Peyer's patch (tissue), 4 donors: Measurements from ENCODE around the gene FCN1.

ENCODE experiments used
- CTCF ChIP-seq, 6 experiments: fragments of 450-650 bp in 4 of 6; fragments of 200-600 bp in 2 of 6; sonication (generic) in 1 of 6; IDR thresholded peaks; one replicate each; pipeline ENCODE4 v1.5.1; 2017 to 2019; ENCODE audit warnings: antibody characterized with exemption in 6 of 6, mild to moderate bottlenecking in 3 of 6, moderate library complexity in 1 of 6
- POLR2A ChIP-seq, 2 donors: fragments of 450-650 bp; IDR thresholded peaks; one replicate each; pipeline ENCODE4 v1.5.1; 2017; ENCODE audit warnings: antibody characterized with exemption in 2 of 2, mild to moderate bottlenecking in 2 of 2, moderate library complexity in 2 of 2

GRCh38 chr9:134889386-134890154 lies 28.1 kb downstream of the FCN1 start:
- TF ChIP-seq POLR2A (IDR thresholded peaks at IDR 0.05) (no peak), CTCF (IDR thresholded peaks at IDR 0.05) (no peak)
